Activated CD4-positive, CD25-positive, alpha-beta regulatory T cell treated with anti-CD3 and anti-CD28 coated beads, Interleukin-2, amount 50 U/mL, for 16 hours (primary cell): Measurements from ENCODE around the gene ZNF503.
"Not testable (repeated sequence)": the region's sequence is repeated elsewhere in the genome, so short reads cannot be mapped to it uniquely, and the experiment has no call there.

Source experiments
- DNase-seq: peaks from one replicate; pipeline ENCODE4 v3.0.0-alpha.2; 2020; ENCODE audit warnings: low read depth, low spot score

The ZNF503 gene

GRCh38 chr10:75395066-75395931, 6.3 kb downstream of the ZNF503 start:
- no peak for DNase-seq

GRCh38 chr10:75394221-75394620, 7.3 kb downstream of the ZNF503 start:
- DNase-seq, result no peak

GRCh38 chr10:75392744-75393143, 8.8 kb downstream of the ZNF503 start:
- no peak for DNase-seq

- no peak for DNase-seq
Measured at GRCh38 chr10:75392271-75392670, 9.3 kb downstream of the ZNF503 start.

- no peak for DNase-seq
Measured at GRCh38 chr10:75390178-75390577, 11.4 kb downstream of the ZNF503 start.

- DNase-seq, result no peak
Measured at GRCh38 chr10:75388082-75388481, 13.5 kb downstream of the ZNF503 start.

GRCh38 chr10:75386128-75386527, 15.4 kb downstream of the ZNF503 start:
- DNase-seq, result no peak

GRCh38 chr10:75379817-75380216, 21.7 kb downstream of the ZNF503 start:
- DNase-seq, result no peak

- no peak for DNase-seq
Measured at GRCh38 chr10:75379212-75379724, 22.3 kb downstream of the ZNF503 start.

- no peak for DNase-seq
Measured at GRCh38 chr10:75378379-75378778, 23.2 kb downstream of the ZNF503 start.

GRCh38 chr10:75377869-75378268, 23.7 kb downstream of the ZNF503 start:
- no peak for DNase-seq

GRCh38 chr10:75375838-75376237, 25.7 kb downstream of the ZNF503 start:
- no peak for DNase-seq

- no peak for DNase-seq
Measured at GRCh38 chr10:75371010-75371409, 30.6 kb downstream of the ZNF503 start.

- not testable (repeated sequence) for DNase-seq
Measured at GRCh38 chr10:75369838-75370237, 31.7 kb downstream of the ZNF503 start.

- no peak for DNase-seq
Measured at GRCh38 chr10:75367901-75368300, 33.7 kb downstream of the ZNF503 start.

GRCh38 chr10:75367021-75367487, 34.5 kb downstream of the ZNF503 start:
- no peak for DNase-seq

- no peak for DNase-seq
Measured at GRCh38 chr10:75363431-75363830, 38.1 kb downstream of the ZNF503 start.

GRCh38 chr10:75359876-75360275, 41.7 kb downstream of the ZNF503 start:
- DNase-seq, result not testable (repeated sequence)

- DNase-seq, result no peak
Measured at GRCh38 chr10:75358835-75359421, 42.6 kb downstream of the ZNF503 start.

GRCh38 chr10:75358132-75358531, 43.4 kb downstream of the ZNF503 start:
- DNase-seq, result no peak

GRCh38 chr10:75357500-75357899, 44.1 kb downstream of the ZNF503 start:
- no peak for DNase-seq

- no peak for DNase-seq
Measured at GRCh38 chr10:75356484-75356883, 45.1 kb downstream of the ZNF503 start.

GRCh38 chr10:75355706-75356105, 45.9 kb downstream of the ZNF503 start:
- DNase-seq, result no peak
